GM21717 (cell line): Measurements from ENCODE around the gene OSBP.
"Not testable (repeated sequence)": the region's sequence is repeated elsewhere in the genome, so short reads cannot be mapped to it uniquely, and the experiment has no call there.

Source experiments
- ATAC-seq: cut with Tn5 transposase; IDR thresholded peaks from one replicate; pipeline ENCODE4 v1.9.1; 2021; ENCODE audit warnings: mild to moderate bottlenecking, moderate library complexity; ENCODE audit not compliant: unreplicated experiment

OSBP gene

GRCh38 chr11:59615637-59616395 lies at the start of gene OSBP:
Gene OSBP, minus strand, starts transcription at chr11:59615774. Its CDS starts 110 bp downstream, at chr11:59615664.
- peak; percentile 88 for ATAC-seq

GRCh38 chr11:59660621-59661020 lies 45.0 kb upstream of the OSBP start:
- no peak for ATAC-seq

- ATAC-seq: no peak
Measured at GRCh38 chr11:59659981-59660380, 44.4 kb upstream of the OSBP start.

- ATAC-seq: no peak
Measured at GRCh38 chr11:59658036-59658435, 42.5 kb upstream of the OSBP start.

GRCh38 chr11:59654893-59655292 lies 39.3 kb upstream of the OSBP start:
- ATAC-seq: no peak

- no peak for ATAC-seq
Measured at GRCh38 chr11:59647245-59647980, 31.8 kb upstream of the OSBP start.

GRCh38 chr11:59644528-59644927 lies 29.0 kb upstream of the OSBP start:
- no peak for ATAC-seq

GRCh38 chr11:59643390-59643789 lies 27.8 kb upstream of the OSBP start:
- no peak for ATAC-seq

- no peak for ATAC-seq
Measured at GRCh38 chr11:59641156-59641555, 25.6 kb upstream of the OSBP start.

- ATAC-seq: no peak
Measured at GRCh38 chr11:59630493-59630892, 14.9 kb upstream of the OSBP start.

GRCh38 chr11:59629996-59630395 lies 14.4 kb upstream of the OSBP start:
- ATAC-seq: no peak

GRCh38 chr11:59626969-59627368 lies 11.4 kb upstream of the OSBP start:
- ATAC-seq: not testable (repeated sequence)

GRCh38 chr11:59625703-59626102 lies 10.1 kb upstream of the OSBP start:
- no peak for ATAC-seq

GRCh38 chr11:59617876-59618275 lies 2.3 kb upstream of the OSBP start:
- no peak for ATAC-seq

- no peak for ATAC-seq
Measured at GRCh38 chr11:59616396-59616982, 915 bp upstream of the OSBP start.

- peak; percentile 16 for ATAC-seq
Measured at GRCh38 chr11:59615120-59615636, 396 bp downstream of the OSBP start.

- ATAC-seq: no peak
Measured at GRCh38 chr11:59614277-59615119, 1.1 kb downstream of the OSBP start.

- no peak for ATAC-seq
Measured at GRCh38 chr11:59611570-59612565, 3.7 kb downstream of the OSBP start.

- no peak for ATAC-seq
Measured at GRCh38 chr11:59610289-59610688, 5.3 kb downstream of the OSBP start.
